ENCODE results near the gene TUBA3D. TPM values are rescaled to one million over a fixed set of nuclear protein-coding genes. Genes with fewer than 3 reads are reported as not detected.
A peak's percentile ranks its signal among the peaks of the same experiment; 100 is the strongest.
"Not testable (repeated sequence)": the region's sequence is repeated elsewhere in the genome, so short reads cannot be mapped to it uniquely, and the experiment has no call there.

The TUBA3D gene
- total RNA-seq = not detected

- peaks cover 3% of the 10 kb centered on the region for H3K36me3 Mint-ChIP-seq (ENCODE audit: insufficient read depth)
- no peaks in the 10 kb centered on the region for H3K4me1 Mint-ChIP-seq (ENCODE audit: low read depth)
- H3K9me3 Mint-ChIP-seq = no peaks in the 10 kb centered on the region
- H3K4me3 Mint-ChIP-seq = no peak within 1 kb of the TSS
- no peak for DNase-seq
- no peak for ATAC-seq
- no peaks in the 10 kb centered on the region for H3K27me3 Mint-ChIP-seq (ENCODE audit: low read depth)
Observed at GRCh38 chr2:131475831-131476230, at the start of gene TUBA3D. Gene TUBA3D (plus strand): TSS chr2:131476119. CDS start chr2:131476200, 81 bp downstream.

GRCh38 chr2:131426727-131427126 lies 49.2 kb upstream of the TUBA3D start:
- ATAC-seq = no peak
- Mint-ChIP-seq H3K36me3 (ENCODE audit: insufficient read depth) (no peaks in the 10 kb centered on the region), H3K4me1 (ENCODE audit: low read depth) (peaks cover 5% of the 10 kb centered on the region), H3K4me3 (no peak overlapping the region), H3K9me3 (no peaks in the 10 kb centered on the region), H3K27me3 (ENCODE audit: low read depth) (peaks cover 65% of the 10 kb centered on the region)
- DNase-seq = no peak

GRCh38 chr2:131431336-131431735 lies 44.6 kb upstream of the TUBA3D start:
- H3K36me3 Mint-ChIP-seq (ENCODE audit: insufficient read depth) = no peaks in the 10 kb centered on the region
- peaks cover 49% of the 10 kb centered on the region for H3K27me3 Mint-ChIP-seq (ENCODE audit: low read depth)
- ATAC-seq = no peak
- no peak overlapping the region for H3K4me3 Mint-ChIP-seq
- no peaks in the 10 kb centered on the region for H3K9me3 Mint-ChIP-seq
- no peak for DNase-seq
- peaks cover 1% of the 10 kb centered on the region for H3K4me1 Mint-ChIP-seq (ENCODE audit: low read depth)

DNA sequence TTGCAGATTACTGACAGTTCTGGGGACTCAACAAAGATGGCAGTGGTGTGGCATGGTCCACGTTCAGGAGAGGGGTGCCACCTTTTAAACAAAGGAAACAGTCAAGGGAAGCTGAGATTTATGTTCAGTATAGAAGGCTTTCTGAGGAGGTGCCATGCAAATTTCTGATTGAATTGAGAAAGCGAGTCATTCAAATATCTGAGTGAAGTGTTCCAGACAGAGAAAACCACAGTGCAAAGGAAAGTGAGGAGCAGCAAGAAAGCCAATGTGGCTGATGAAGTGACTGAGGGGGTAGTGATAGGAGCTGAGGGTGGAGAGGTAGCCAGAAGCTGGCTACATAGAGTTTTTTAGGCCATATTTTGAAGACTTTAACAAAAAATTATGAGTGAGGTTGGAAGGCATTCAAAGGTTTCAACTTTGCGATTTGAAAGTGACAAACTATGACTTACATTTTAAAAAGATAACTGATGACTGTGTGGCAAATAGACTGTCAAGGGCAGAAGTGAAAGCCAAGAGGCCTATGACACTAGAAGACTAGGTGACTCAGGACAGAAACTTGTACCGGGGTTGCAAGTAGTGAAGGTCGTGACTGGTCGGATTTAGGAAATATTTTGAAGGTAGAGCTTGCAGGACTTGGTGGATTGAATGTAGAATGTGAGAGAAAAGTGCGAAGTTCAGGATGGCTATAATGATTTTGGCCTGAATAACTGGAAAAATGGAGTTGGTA lies 35.0 kb upstream of the TUBA3D start:
- ATAC-seq = peak; percentile 84 to 87
- DNase-seq; H3K36me3 Mint-ChIP-seq (ENCODE audit: insufficient read depth); H3K4me1 Mint-ChIP-seq (ENCODE audit: low read depth); H3K9me3 Mint-ChIP-seq; H3K4me3 Mint-ChIP-seq: not testable (repeated sequence)
- H3K27me3 Mint-ChIP-seq (ENCODE audit: low read depth) = peaks cover 13% of the 10 kb centered on the region

- DNase-seq; ATAC-seq; H3K4me3 Mint-ChIP-seq; H3K36me3 Mint-ChIP-seq (ENCODE audit: insufficient read depth); H3K4me1 Mint-ChIP-seq (ENCODE audit: low read depth); H3K9me3 Mint-ChIP-seq: not testable (repeated sequence)
- H3K27me3 Mint-ChIP-seq (ENCODE audit: low read depth) = peaks cover 12% of the 10 kb centered on the region
Observed at GRCh38 chr2:131444736-131445514, 31.0 kb upstream of the TUBA3D start.

- DNase-seq; ATAC-seq; H3K9me3 Mint-ChIP-seq; H3K36me3 Mint-ChIP-seq (ENCODE audit: insufficient read depth); H3K4me1 Mint-ChIP-seq (ENCODE audit: low read depth); H3K4me3 Mint-ChIP-seq: not testable (repeated sequence)
- peaks cover 13% of the 10 kb centered on the region for H3K27me3 Mint-ChIP-seq (ENCODE audit: low read depth)
Observed at GRCh38 chr2:131445515-131445797, 30.5 kb upstream of the TUBA3D start.

- ATAC-seq = no peak
- H3K27me3 Mint-ChIP-seq (ENCODE audit: low read depth) = peaks cover 10% of the 10 kb centered on the region
- H3K36me3 Mint-ChIP-seq (ENCODE audit: insufficient read depth) = no peaks in the 10 kb centered on the region
- peaks cover 3% of the 10 kb centered on the region for H3K4me1 Mint-ChIP-seq (ENCODE audit: low read depth)
- no peak for DNase-seq
- no peak overlapping the region for H3K4me3 Mint-ChIP-seq
- H3K9me3 Mint-ChIP-seq = no peaks in the 10 kb centered on the region
Observed at GRCh38 chr2:131445896-131446295, 30.0 kb upstream of the TUBA3D start.

DNA sequence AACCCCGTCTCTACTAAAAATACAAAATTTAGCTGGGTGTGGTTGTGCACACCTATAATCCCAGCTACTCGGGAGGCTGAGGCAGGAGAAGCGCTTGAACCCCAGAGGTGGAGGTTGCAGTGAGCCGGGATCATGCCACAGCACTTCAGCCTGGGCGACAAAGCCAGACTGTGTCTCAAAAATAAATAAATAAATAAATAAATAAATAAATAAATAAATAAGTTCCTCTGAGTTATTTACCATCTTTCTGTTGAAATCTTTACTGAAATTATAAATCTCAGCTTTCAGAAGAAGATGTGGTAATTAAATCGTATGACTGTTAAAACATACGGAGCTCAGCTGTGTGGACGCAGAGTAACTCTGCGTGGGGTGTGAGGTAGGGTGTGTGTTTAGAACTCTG lies 27.9 kb upstream of the TUBA3D start:
- ATAC-seq; H3K9me3 Mint-ChIP-seq; H3K36me3 Mint-ChIP-seq (ENCODE audit: insufficient read depth); H3K4me1 Mint-ChIP-seq (ENCODE audit: low read depth); H3K4me3 Mint-ChIP-seq; DNase-seq: not testable (repeated sequence)
- H3K27me3 Mint-ChIP-seq (ENCODE audit: low read depth) = peaks cover 14% of the 10 kb centered on the region

GRCh38 chr2:131451265-131451949 lies 24.5 kb upstream of the TUBA3D start:
- not testable (repeated sequence) for H3K36me3 Mint-ChIP-seq (ENCODE audit: insufficient read depth); DNase-seq; H3K9me3 Mint-ChIP-seq; H3K4me3 Mint-ChIP-seq; H3K4me1 Mint-ChIP-seq (ENCODE audit: low read depth)
- peak; percentile 63 to 73 for ATAC-seq
- peaks cover 22% of the 10 kb centered on the region for H3K27me3 Mint-ChIP-seq (ENCODE audit: low read depth)

- DNase-seq; ATAC-seq; H3K36me3 Mint-ChIP-seq (ENCODE audit: insufficient read depth); H3K4me1 Mint-ChIP-seq (ENCODE audit: low read depth); H3K4me3 Mint-ChIP-seq; H3K9me3 Mint-ChIP-seq: not testable (repeated sequence)
- peaks cover 31% of the 10 kb centered on the region for H3K27me3 Mint-ChIP-seq (ENCODE audit: low read depth)
Observed at GRCh38 chr2:131454914-131455313, 21.0 kb upstream of the TUBA3D start.

DNA sequence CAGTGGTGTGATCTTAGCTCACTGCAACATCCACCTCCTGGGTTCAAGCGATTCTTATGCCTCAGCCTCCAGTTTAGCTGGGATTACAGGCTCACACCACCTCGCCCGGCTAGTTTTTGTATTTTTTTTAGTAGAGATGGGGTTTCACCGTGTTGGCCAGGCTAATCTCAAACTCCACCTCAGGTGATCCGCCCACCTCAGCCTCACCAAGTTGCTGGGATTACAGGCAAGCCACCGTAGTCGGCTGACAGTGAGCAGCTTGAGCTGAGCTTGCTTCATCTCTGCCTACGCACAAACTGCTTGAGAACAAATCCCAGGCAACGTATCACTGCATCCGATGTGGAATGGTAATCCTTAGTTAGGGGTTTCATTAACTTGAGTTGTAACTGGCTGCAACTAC lies 8.2 kb upstream of the TUBA3D start:
- H3K27me3 Mint-ChIP-seq (ENCODE audit: low read depth); H3K9me3 Mint-ChIP-seq; H3K36me3 Mint-ChIP-seq (ENCODE audit: insufficient read depth); ATAC-seq; H3K4me1 Mint-ChIP-seq (ENCODE audit: low read depth); H3K4me3 Mint-ChIP-seq; DNase-seq: not testable (repeated sequence)

GRCh38 chr2:131470944-131471343 lies 5.0 kb upstream of the TUBA3D start:
- not testable (repeated sequence) for H3K4me1 Mint-ChIP-seq (ENCODE audit: low read depth); ATAC-seq; H3K4me3 Mint-ChIP-seq

DNA sequence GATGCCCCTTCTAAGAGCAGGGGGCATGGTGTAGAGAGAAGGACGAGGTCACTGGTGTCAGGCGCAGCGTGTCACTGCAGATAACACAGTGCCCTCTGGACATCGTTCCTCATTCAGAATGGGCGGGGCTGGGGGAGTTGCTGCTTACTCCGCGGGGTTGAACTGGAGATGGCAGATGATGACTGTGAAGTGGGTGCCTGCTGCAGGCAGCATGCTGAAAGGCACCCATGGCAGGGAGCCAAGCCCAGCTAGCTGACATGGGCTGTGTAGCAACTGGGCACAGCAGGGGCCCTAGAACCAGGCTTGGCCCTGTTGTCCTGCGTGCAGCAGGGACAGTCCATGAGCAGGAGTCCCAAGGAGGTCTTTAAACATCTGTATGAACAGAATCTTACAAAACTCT lies 4.3 kb upstream of the TUBA3D start:
- not testable (repeated sequence) for DNase-seq; H3K4me1 Mint-ChIP-seq (ENCODE audit: low read depth); ATAC-seq; H3K4me3 Mint-ChIP-seq; H3K27me3 Mint-ChIP-seq (ENCODE audit: low read depth); H3K9me3 Mint-ChIP-seq; H3K36me3 Mint-ChIP-seq (ENCODE audit: insufficient read depth)

More at GRCh38 chr2:131470944-131471343, 5.0 kb upstream of the TUBA3D start:
- H3K36me3 Mint-ChIP-seq (ENCODE audit: insufficient read depth); DNase-seq; H3K9me3 Mint-ChIP-seq; H3K27me3 Mint-ChIP-seq (ENCODE audit: low read depth): not testable (repeated sequence)

GRCh38 chr2:131473266-131473665 lies 2.7 kb upstream of the TUBA3D start:
- H3K27me3 Mint-ChIP-seq (ENCODE audit: low read depth); H3K4me3 Mint-ChIP-seq; DNase-seq; H3K4me1 Mint-ChIP-seq (ENCODE audit: low read depth); H3K9me3 Mint-ChIP-seq; H3K36me3 Mint-ChIP-seq (ENCODE audit: insufficient read depth); ATAC-seq: not testable (repeated sequence)

DNA sequence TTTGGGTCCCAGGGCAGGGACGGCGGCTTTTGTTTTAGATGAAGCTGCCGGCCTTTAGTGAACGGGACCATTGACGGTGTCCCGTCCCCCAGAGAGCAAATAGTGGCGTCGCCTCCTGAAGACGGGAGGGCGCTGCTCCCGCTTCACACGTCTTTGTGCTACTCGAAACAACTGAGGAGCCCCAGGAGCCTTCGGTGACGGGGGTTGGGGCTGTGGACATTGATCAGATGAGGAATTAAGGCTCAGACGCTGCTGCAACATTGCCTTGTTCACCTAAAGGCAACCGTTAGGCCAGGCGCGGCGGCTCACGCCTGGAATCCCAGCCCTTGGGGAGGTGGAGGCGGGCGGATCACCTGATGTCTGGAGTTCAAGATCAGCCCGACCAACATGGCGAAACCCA lies 444 bp downstream of the TUBA3D start:
- not testable (repeated sequence) for H3K4me1 Mint-ChIP-seq (ENCODE audit: low read depth); DNase-seq; H3K36me3 Mint-ChIP-seq (ENCODE audit: insufficient read depth); ATAC-seq; H3K4me3 Mint-ChIP-seq; H3K27me3 Mint-ChIP-seq (ENCODE audit: low read depth); H3K9me3 Mint-ChIP-seq
